Spleen (tissue), 7 donors: ENCODE measurements around the gene TECTA.

Source experiments
- CTCF ChIP-seq, 11 experiments: fragments of 200-600 bp in 7 of 11; fragments of 450-650 bp in 4 of 11; sonication (generic) in 4 of 11; IDR thresholded peaks in 8 of 11; conservative IDR thresholded peaks in 3 of 11; 1 replicate in 7 of 11; 2 replicates in 4 of 11; pipeline versions ENCODE4 v1.4.0 to v1.8.0; 2016 to 2021; ENCODE audit warnings: antibody characterized with exemption in 11 of 11, inconsistent platforms in 4 of 11, mild to moderate bottlenecking in 1 of 11
- POLR2A ChIP-seq, 3 donors: fragments of 450-650 bp; IDR thresholded peaks; one replicate each; pipeline ENCODE4 v1.5.1; 2017; ENCODE audit warnings: antibody characterized with exemption in 3 of 3, mild to moderate bottlenecking in 1 of 3
- POLR2AphosphoS5 ChIP-seq, 3 donors: sonication (generic); formaldehyde crosslinking; IDR thresholded peaks; one replicate each; pipeline ENCODE4 v1.5.1; 2017; ENCODE audit warnings: antibody characterized with exemption in 3 of 3
- donor health status: DM: no; HTN: no; CAD: no; lungs with moderate emphysema.
- donor health status: DM: no; HTN: no; CAD: no.
- donor health status: DM: no; HTN: no; CAD: no.

GRCh38 chr11:121225382-121225781 is 124.3 kb downstream of the TECTA start:
- TF ChIP-seq CTCF (IDR thresholded peaks at IDR 0.05 in 8 of 11, conservative IDR thresholded peaks at IDR 0.05 in 3 of 11) (no peak), POLR2AphosphoS5 (IDR thresholded peaks at IDR 0.05) (no peak), POLR2A (IDR thresholded peaks at IDR 0.05) (no peak)
